HepG2 (cell line): ENCODE measurements around the gene CD46. TPM values are rescaled to one million over a fixed set of nuclear protein-coding genes. Genes with fewer than 3 reads are reported as not detected.

ENCODE experiments used
- AGO1 ChIP-seq: fragments of 200-400 bp; formaldehyde crosslinking; IDR thresholded peaks from 2 replicates; pipeline ENCODE4 v1.6.1; 2017; ENCODE audit warnings: mild to moderate bottlenecking, low read depth, low read length, moderate library complexity; ENCODE audit not compliant: poor library complexity, severe bottlenecking
- BCL6 ChIP-seq: IDR thresholded peaks from 2 replicates; pipeline ENCODE4 v1.6.1; 2016; ENCODE audit warnings: missing genetic modification reagents, missing compliant biosample characterization
- GABPA ChIP-seq, 2 experiments: IDR thresholded peaks; 2 replicates each; pipeline ENCODE4 v1.6.1; 2011 to 2016; ENCODE audit warnings: low read depth in 2 of 2, low read length in 1 of 2, missing biosample characterization in 1 of 2, missing genetic modification characterization in 1 of 2
- GATAD2A ChIP-seq: IDR thresholded peaks from 2 replicates; pipeline ENCODE4 v1.6.1; 2016
- RFX3 ChIP-seq: IDR thresholded peaks from 2 replicates; pipeline ENCODE4 v1.6.1; 2016; ENCODE audit warnings: missing biosample characterization, missing genetic modification reagents
- TAF1 ChIP-seq: sonication (generic); formaldehyde crosslinking; IDR thresholded peaks from 2 replicates; pipeline ENCODE4 v1.4.0; 2020; ENCODE audit warnings: missing genetic modification reagents
- TIGD3 ChIP-seq: sonication (generic); formaldehyde crosslinking; IDR thresholded peaks from 2 replicates; pipeline ENCODE4 v1.5.1; 2020; ENCODE audit warnings: mild to moderate bottlenecking, missing genetic modification reagents, borderline replicate concordance
- ZNF205 ChIP-seq: IDR thresholded peaks from 2 replicates; pipeline ENCODE4 v1.6.1; 2018; ENCODE audit warnings: missing biosample characterization, missing genetic modification reagents
- ZNF282 ChIP-seq: fragments of 450-650 bp; IDR thresholded peaks from 2 replicates; pipeline ENCODE4 v1.6.1; 2018; ENCODE audit not compliant: partially characterized antibody
- ZNF292 ChIP-seq: sonication (generic); formaldehyde crosslinking; IDR thresholded peaks from 2 replicates; pipeline ENCODE4 v1.8.1; 2022; ENCODE audit warnings: mild to moderate bottlenecking, low read depth, missing genetic modification reagents, borderline replicate concordance
- ZNF296 ChIP-seq: sonication (generic); formaldehyde crosslinking; conservative IDR thresholded peaks from 2 replicates; pipeline ENCODE4 v1.5.0; 2020; ENCODE audit warnings: mild to moderate bottlenecking, missing genetic modification reagents
- ZNF432 ChIP-seq: sonication (generic); formaldehyde crosslinking; IDR thresholded peaks from 2 replicates; pipeline ENCODE4 v1.5.0; 2020; ENCODE audit warnings: missing genetic modification reagents, mild to moderate bottlenecking, borderline replicate concordance
- ZNF691 ChIP-seq: sonication (generic); formaldehyde crosslinking; IDR thresholded peaks from 2 replicates; pipeline ENCODE4 v1.4.0; 2020; ENCODE audit warnings: missing genetic modification reagents, low read depth, mild to moderate bottlenecking, borderline replicate concordance
- ZNF775 ChIP-seq: sonication (generic); formaldehyde crosslinking; IDR thresholded peaks from 2 replicates; pipeline ENCODE4 v1.4.0; 2020; ENCODE audit warnings: missing genetic modification reagents, mild to moderate bottlenecking, moderate library complexity, borderline replicate concordance
- polyA plus RNA-seq, 8 experiments: library from polyadenylated mRNA; depleted of rRNA in 3 of 8; stranded (reverse) in 7 of 8; unstranded in 1 of 8; fragments of >200 nt; fragmentation: Illumina TruSeq in 4 of 8; extraction: Trizol in 4 of 8; gene quantifications; 2 replicates each; pipeline versions ENCODE4 v1.2.1 to v1.2.3, GENCODE V29; 2011 to 2016; ENCODE audit warnings: low read depth in 4 of 8, missing spikeins in 1 of 8, mixed read lengths in 1 of 8; ENCODE audit not compliant: insufficient read depth in 1 of 8
- total RNA-seq, 5 experiments: library from RNA; depleted of rRNA; stranded (reverse); fragments of >200 nt; fragmentation: Illumina TruSeq; extraction: Trizol; gene quantifications; 2 replicates each; pipeline ENCODE4 v1.2.3, GENCODE V29; 2016; ENCODE audit warnings: low read depth in 1 of 5

The CD46 gene
- total and polyA plus RNA-seq, 2 of the 13 experiments (the other 11 are each of a cell fraction or from before 2014, with no cell fraction given), result 130 to 277 TPM

- no peak for TF ChIP-seq ZNF282
- peak; percentile 99 for TF ChIP-seq ZNF205
- no peak for TF ChIP-seq RFX3 (CRISPR knock-in tag)
- peak; percentile 65 for TF ChIP-seq BCL6 (CRISPR knock-in tag)
- TF ChIP-seq ZNF432 (CRISPR knock-in tag), result no peak
- TF ChIP-seq ZNF296 (CRISPR knock-in tag), result no peak
- TF ChIP-seq GATAD2A (CRISPR knock-in tag), result peak; percentile 41; the same call in 1 of the 2 replicates
- no peak for TF ChIP-seq AGO1
- TF ChIP-seq ZNF691 (CRISPR knock-in tag), result no peak
- TF ChIP-seq ZNF292, result no peak
- no peak for TF ChIP-seq ZNF775
- no peak for TF ChIP-seq TAF1 (CRISPR knock-in tag)
- no peak for TF ChIP-seq GABPA (IDR thresholded peaks at IDR 0.05; ENCODE audit: low read depth, low read length)
- TF ChIP-seq GABPA (CRISPR knock-in tag; IDR thresholded peaks at IDR 0.05; ENCODE audit: low read depth), result peak; percentile 33; the same call in 1 of the 2 replicates
- TF ChIP-seq TIGD3 (CRISPR knock-in tag), result no peak
Measured at GRCh38 chr1:207748737-207749528, 2.9 kb upstream of the CD46 start (continued).
